Measurements from ENCODE around the gene MAP9. TPM values are rescaled to one million over a fixed set of nuclear protein-coding genes. Genes with fewer than 3 reads are reported as not detected.

Gene MAP9
- total RNA-seq, 1 experiment from 2014 or later = 10.6 TPM

GRCh38 chr4:155419266-155419665 lies 42.5 kb upstream of the MAP9 start:
- DNase-seq (peak; percentile 7), ATAC-seq (no peak)
- Histone ChIP-seq H2AFZ (ENCODE audit: low read length) (no peak overlapping the region), H3K4me3 (ENCODE audit: low read length) (no peak overlapping the region), H4K20me1 (ENCODE audit: low read length) (no peaks in the 10 kb centered on the region), H3K9me3 (ENCODE audit: low read length) (no peaks in the 10 kb centered on the region), H3K27me3 (ENCODE audit: low read length) (no peaks in the 10 kb centered on the region), H3K27ac (ENCODE audit: low read length) (no peak overlapping the region), H3K4me1 (ENCODE audit: insufficient read depth, low read length) (no peaks in the 10 kb centered on the region), H3K36me3 (ENCODE audit: low read depth, low read length) (no peaks in the 10 kb centered on the region), H3K9ac (ENCODE audit: low read length) (no peak overlapping the region), H3K9me2 (replicated peaks; ENCODE audit: low read length) (no peaks in the 10 kb centered on the region), H3K79me2 (ENCODE audit: low read length) (no peaks in the 10 kb centered on the region), H3F3A (ENCODE audit: low read length, unreplicated experiment) (no peaks in the 10 kb centered on the region), H3K4me2 (ENCODE audit: low read length) (no peak overlapping the region)
- TF ChIP-seq CTCF (conservative IDR thresholded peaks at IDR 0.05; ENCODE audit: low read depth, low read length) (no peak), EZH2phosphoT487 (IDR thresholded peaks at IDR 0.05; ENCODE audit: borderline replicate concordance, low read length) (no peak), EZH2 (IDR thresholded peaks at IDR 0.05; ENCODE audit: low read length, unreplicated experiment) (no peak)
- POLR2A ChIA-PET (ENCODE audit: unreplicated experiment) = no interaction called here
- intact Hi-C loops (cut with micrococcal nuclease) = no loop called here
- CTCF ChIA-PET = no interaction called here
- BruUV-seq (replicated peaks) = no TSS peak

- no TSS peak for BruUV-seq (replicated peaks)
- Histone ChIP-seq H3K9me2 (replicated peaks; ENCODE audit: low read length) (no peaks in the 10 kb centered on the region), H3K36me3 (ENCODE audit: low read depth, low read length) (no peaks in the 10 kb centered on the region), H3F3A (ENCODE audit: low read length, unreplicated experiment) (no peaks in the 10 kb centered on the region), H3K79me2 (ENCODE audit: low read length) (no peaks in the 10 kb centered on the region), H3K9ac (ENCODE audit: low read length) (no peak overlapping the region), H4K20me1 (ENCODE audit: low read length) (no peaks in the 10 kb centered on the region), H3K9me3 (ENCODE audit: low read length) (no peaks in the 10 kb centered on the region), H3K4me3 (ENCODE audit: low read length) (no peak overlapping the region), H2AFZ (ENCODE audit: low read length) (no peak overlapping the region), H3K27ac (ENCODE audit: low read length) (no peak overlapping the region), H3K4me2 (ENCODE audit: low read length) (no peak overlapping the region), H3K27me3 (ENCODE audit: low read length) (no peaks in the 10 kb centered on the region), H3K4me1 (ENCODE audit: insufficient read depth, low read length) (no peaks in the 10 kb centered on the region)
- CTCF ChIA-PET = no interaction called here
- DNase-seq (no peak), ATAC-seq (no peak)
- TF ChIP-seq EZH2 (IDR thresholded peaks at IDR 0.05; ENCODE audit: low read length, unreplicated experiment) = no peak
- POLR2A ChIA-PET (ENCODE audit: unreplicated experiment) = no interaction called here
- intact Hi-C loops (cut with micrococcal nuclease) = no loop called here
These were observed 38.9 kb upstream of the MAP9 start for GRCh38 chr4:155415662-155416061.

- Histone ChIP-seq H3K36me3 (ENCODE audit: low read depth, low read length) (no peaks in the 10 kb centered on the region), H3K9me3 (ENCODE audit: low read length) (no peaks in the 10 kb centered on the region), H4K20me1 (ENCODE audit: low read length) (no peaks in the 10 kb centered on the region), H3K4me2 (ENCODE audit: low read length) (no peak overlapping the region), H3K27ac (ENCODE audit: low read length) (no peak overlapping the region), H3K9ac (ENCODE audit: low read length) (no peak overlapping the region), H3K27me3 (ENCODE audit: low read length) (no peaks in the 10 kb centered on the region), H3F3A (ENCODE audit: low read length, unreplicated experiment) (no peaks in the 10 kb centered on the region), H3K4me1 (ENCODE audit: insufficient read depth, low read length) (no peaks in the 10 kb centered on the region), H3K9me2 (replicated peaks; ENCODE audit: low read length) (no peaks in the 10 kb centered on the region), H3K79me2 (ENCODE audit: low read length) (no peaks in the 10 kb centered on the region), H2AFZ (ENCODE audit: low read length) (no peak overlapping the region), H3K4me3 (ENCODE audit: low read length) (no peak overlapping the region)
- CTCF ChIA-PET = no interaction called here
- POLR2A ChIA-PET (ENCODE audit: unreplicated experiment) = no interaction called here
- no peak for TF ChIP-seq EZH2 (IDR thresholded peaks at IDR 0.05; ENCODE audit: low read length, unreplicated experiment)
- TF ChIP-seq EZH2phosphoT487 (IDR thresholded peaks at IDR 0.05; ENCODE audit: borderline replicate concordance, low read length) = no peak
- TF ChIP-seq CTCF (conservative IDR thresholded peaks at IDR 0.05; ENCODE audit: low read depth, low read length) = no peak
- ATAC-seq (no peak), DNase-seq (no peak)
- intact Hi-C loops (cut with micrococcal nuclease) = no loop called here
- BruUV-seq (replicated peaks) = no TSS peak
These were observed 36.7 kb upstream of the MAP9 start for GRCh38 chr4:155413451-155413850.
